B cell (primary cell): Measurements from ENCODE around the gene KATNBL1.

Experiments used
- EZH2 ChIP-seq: IDR thresholded peaks from 2 replicates; pipeline ENCODE4 v1.6.1; 2012; ENCODE audit warnings: borderline replicate concordance, low read depth, mild to moderate bottlenecking, moderate library complexity, low read length; ENCODE audit not compliant: insufficient read depth, poor library complexity, severe bottlenecking
- TF ChIP-seq, protein P1 (sequence below): fragments of 200-600 bp; IDR thresholded peaks from one replicate; pipeline ENCODE4 v1.8.0; 2022; ENCODE audit warnings: antibody characterized with exemption, mild to moderate bottlenecking

DNA sequence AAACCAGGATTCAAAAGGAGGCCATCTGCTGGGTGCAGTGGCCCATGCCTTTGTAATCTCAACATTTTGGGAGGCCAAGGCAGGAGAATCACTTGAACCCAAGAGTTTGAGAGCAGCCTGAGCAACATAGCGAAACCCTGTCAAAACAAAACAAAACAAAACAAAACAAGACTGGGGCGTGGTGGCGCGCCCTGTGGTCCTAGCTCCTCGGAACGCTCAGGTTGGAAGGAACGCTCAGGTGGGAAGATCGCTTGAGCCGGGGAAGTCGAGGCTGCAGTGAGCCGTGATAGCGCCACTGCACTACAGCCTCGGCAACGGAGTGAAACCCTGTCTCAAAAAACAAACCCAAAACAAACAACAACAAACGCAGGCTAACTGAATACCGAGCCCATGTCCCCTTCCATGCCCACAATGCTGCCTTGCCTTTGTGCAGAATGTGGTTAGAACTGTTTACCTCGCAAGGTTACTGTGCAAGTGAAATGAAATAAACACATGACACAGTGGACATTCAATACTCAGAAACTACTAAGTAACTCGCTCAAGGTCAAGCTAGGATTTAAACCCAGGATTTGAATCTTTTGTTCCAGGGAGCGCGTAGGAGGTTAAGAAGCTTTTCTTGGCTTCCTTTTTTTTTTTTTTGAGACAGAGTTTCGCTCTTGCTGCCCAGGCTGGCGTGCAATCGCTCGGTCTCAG, 14.2 kb upstream of the KATNBL1 start:
- TF ChIP-seq, protein P1, sequence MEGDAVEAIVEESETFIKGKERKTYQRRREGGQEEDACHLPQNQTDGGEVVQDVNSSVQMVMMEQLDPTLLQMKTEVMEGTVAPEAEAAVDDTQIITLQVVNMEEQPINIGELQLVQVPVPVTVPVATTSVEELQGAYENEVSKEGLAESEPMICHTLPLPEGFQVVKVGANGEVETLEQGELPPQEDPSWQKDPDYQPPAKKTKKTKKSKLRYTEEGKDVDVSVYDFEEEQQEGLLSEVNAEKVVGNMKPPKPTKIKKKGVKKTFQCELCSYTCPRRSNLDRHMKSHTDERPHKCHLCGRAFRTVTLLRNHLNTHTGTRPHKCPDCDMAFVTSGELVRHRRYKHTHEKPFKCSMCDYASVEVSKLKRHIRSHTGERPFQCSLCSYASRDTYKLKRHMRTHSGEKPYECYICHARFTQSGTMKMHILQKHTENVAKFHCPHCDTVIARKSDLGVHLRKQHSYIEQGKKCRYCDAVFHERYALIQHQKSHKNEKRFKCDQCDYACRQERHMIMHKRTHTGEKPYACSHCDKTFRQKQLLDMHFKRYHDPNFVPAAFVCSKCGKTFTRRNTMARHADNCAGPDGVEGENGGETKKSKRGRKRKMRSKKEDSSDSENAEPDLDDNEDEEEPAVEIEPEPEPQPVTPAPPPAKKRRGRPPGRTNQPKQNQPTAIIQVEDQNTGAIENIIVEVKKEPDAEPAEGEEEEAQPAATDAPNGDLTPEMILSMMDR, result no peak
- no peak for TF ChIP-seq EZH2
